AG04449 (cell line): Measurements from ENCODE around the gene ZCWPW1.
"Not testable (repeated sequence)": the region's sequence is repeated elsewhere in the genome, so short reads cannot be mapped to it uniquely, and the experiment has no call there.

ENCODE experiments used
- CTCF ChIA-PET: fragments of 350-600 bp; formaldehyde crosslinking; extraction: SDS; loops from one replicate; lab custom pipeline; 2021; ENCODE audit warnings: antibody characterized with exemption; lab: Yijun Ruan, JAX
- POLR2A ChIA-PET: fragments of 400-600, 350-600 bp; formaldehyde crosslinking; extraction: SDS; loops from one replicate; lab custom pipeline; 2020; ENCODE audit warnings: antibody characterized with exemption, inconsistent platforms; lab: Yijun Ruan, JAX
- DNase-seq: peaks from one replicate; pipeline ENCODE4 v3.0.0-alpha.2; 2010; ENCODE audit warnings: low read depth, low spot score
- H3K4me3 ChIP-seq: 2 replicates; pipeline ENCODE4 v1.5.1; 2011; ENCODE audit warnings: low read depth, mild to moderate bottlenecking, control low read depth, low read length
- CTCF ChIP-seq: IDR thresholded peaks from one replicate; pipeline ENCODE4 v1.5.1; 2011; ENCODE audit warnings: mild to moderate bottlenecking, moderate library complexity, low read length, control low read depth, inconsistent platforms; ENCODE audit not compliant: insufficient read depth; ENCODE audit errors: missing control alignments

Gene ZCWPW1

GRCh38 chr7:100384628-100385294 is 43.7 kb downstream of the ZCWPW1 start:
- DNase-seq, result no peak
- TF ChIP-seq CTCF, result no peak
- no peak overlapping the region for H3K4me3 ChIP-seq
- POLR2A ChIA-PET, result no interaction called here
- CTCF ChIA-PET, result interaction anchor here (1.2 to 2.2 kb wide), 2 partner anchors 8 to 22 kb away, joined by 3 to 13 read pairs; no protein-coding TSS in a partner anchor

- CTCF ChIA-PET, POLR2A ChIA-PET, DNase-seq, H3K4me3 ChIP-seq: not testable (repeated sequence)
Measured at GRCh38 chr7:100382234-100382853, 46.2 kb downstream of the ZCWPW1 start.

- H3K4me3 ChIP-seq, CTCF ChIA-PET, POLR2A ChIA-PET, DNase-seq: not testable (repeated sequence)
Measured at GRCh38 chr7:100381531-100382233, 46.8 kb downstream of the ZCWPW1 start.

- ChIA-PET POLR2A (no interaction called here), CTCF (no interaction called here)
- DNase-seq, result no peak
- TF ChIP-seq CTCF, result no peak
- no peak overlapping the region for H3K4me3 ChIP-seq
Measured at GRCh38 chr7:100380196-100380595, 48.3 kb downstream of the ZCWPW1 start.

- no peak for TF ChIP-seq CTCF
- DNase-seq, result no peak
- no peak overlapping the region for H3K4me3 ChIP-seq
- POLR2A ChIA-PET, result no interaction called here
- CTCF ChIA-PET, result no interaction called here
Measured at GRCh38 chr7:100378114-100378755, 50.3 kb downstream of the ZCWPW1 start.

GRCh38 chr7:100376066-100376465 is 52.4 kb downstream of the ZCWPW1 start:
- no peak for TF ChIP-seq CTCF
- ChIA-PET CTCF (interaction anchor here (1.1 kb wide), 1 partner anchor 31 kb away, joined by 3 read pairs; no protein-coding TSS in a partner anchor), POLR2A (no interaction called here)
- H3K4me3 ChIP-seq, result no peak overlapping the region
- DNase-seq, result no peak

GRCh38 chr7:100374601-100375000 is 53.9 kb downstream of the ZCWPW1 start:
- no peak overlapping the region for H3K4me3 ChIP-seq
- POLR2A ChIA-PET, result no interaction called here
- DNase-seq, result no peak
- no peak for TF ChIP-seq CTCF
- CTCF ChIA-PET, result interaction anchor here (1.0 kb wide), 1 partner anchor 33 kb away, joined by 3 read pairs; no protein-coding TSS in a partner anchor

- H3K4me3 ChIP-seq, POLR2A ChIA-PET, DNase-seq: not testable (repeated sequence)
- CTCF ChIA-PET, result interaction anchor here (1.0 kb wide), 1 partner anchor 34 kb away, joined by 3 read pairs; no protein-coding TSS in a partner anchor
Measured at GRCh38 chr7:100373870-100374598, 54.5 kb downstream of the ZCWPW1 start.
